GM23338 (cell line): ENCODE results near the gene SLC29A1. TPM values are rescaled to one million over a fixed set of nuclear protein-coding genes. Genes with fewer than 3 reads are reported as not detected.

Source experiments
- ATAC-seq: fragments of 200-7000 bp; cut with Tn5 transposase; 3 replicates; pipeline ENCODE4 v1.9.1; 2020
- DNase-seq: peaks from one replicate; pipeline ENCODE4 v3.0.0-alpha.2; 2015; ENCODE audit warnings: low spot score
- H2AFZ ChIP-seq: fragments of 200-600 bp; sonication (generic); 2 replicates; pipeline ENCODE4 v1.8.0; 2016; ENCODE audit warnings: antibody characterized with exemption, mild to moderate bottlenecking, moderate library complexity
- H3F3A ChIP-seq: fragments of 200-600 bp; sonication (generic); replicated peaks from 2 replicates; pipeline ENCODE4 v1.8.0; 2017; ENCODE audit warnings: antibody characterized with exemption, mixed run types, low read depth
- H3K27ac ChIP-seq: fragments of 200-600 bp; sonication (generic); 2 replicates; pipeline ENCODE4 v1.6.1; 2016; ENCODE audit warnings: low read depth
- H3K27me3 ChIP-seq: fragments of 200-600 bp; sonication (generic); 2 replicates; pipeline ENCODE4 v1.8.0; 2016; ENCODE audit warnings: mild to moderate bottlenecking, mixed run types, moderate library complexity; ENCODE audit not compliant: insufficient read depth
- H3K36me3 ChIP-seq: fragments of 200-600 bp; sonication (generic); 2 replicates; pipeline ENCODE4 v1.8.0; 2016; ENCODE audit warnings: mild to moderate bottlenecking; ENCODE audit not compliant: insufficient read depth
- H3K4me1 ChIP-seq: fragments of 200-600 bp; sonication (generic); 2 replicates; pipeline ENCODE4 v1.8.0; 2016; ENCODE audit warnings: mild to moderate bottlenecking, moderate library complexity; ENCODE audit not compliant: insufficient read depth
- H3K4me2 ChIP-seq: fragments of 200-600 bp; sonication (generic); 2 replicates; pipeline ENCODE4 v1.7.1; 2017; ENCODE audit warnings: mixed run types
- H3K4me3 ChIP-seq: fragments of 200-600 bp; sonication (generic); 2 replicates; pipeline ENCODE4 v1.6.1; 2016; ENCODE audit warnings: mixed run types
- H3K79me2 ChIP-seq: fragments of 200-600 bp; sonication (generic); replicated peaks from 2 replicates; pipeline ENCODE4 v1.8.0; 2017; ENCODE audit warnings: mild to moderate bottlenecking; ENCODE audit not compliant: insufficient read depth
- H3K9me2 ChIP-seq: fragments of 200-600 bp; sonication (generic); 2 replicates; pipeline ENCODE4 v1.8.0; 2017; ENCODE audit not compliant: insufficient read depth
- H4K20me1 ChIP-seq: fragments of 200-600 bp; sonication (generic); replicated peaks from 2 replicates; pipeline ENCODE4 v1.8.0; 2017; ENCODE audit warnings: mild to moderate bottlenecking; ENCODE audit not compliant: insufficient read depth
- H3K27ac Mint-ChIP-seq: 2 replicates; pipeline ENCODE4 v1.8.0; 2020; ENCODE audit warnings: inconsistent platforms, mild to moderate bottlenecking, moderate library complexity, mixed read lengths
- H3K27me3 Mint-ChIP-seq: 3 replicates; pipeline ENCODE4 v1.8.0; 2022; ENCODE audit warnings: low read depth, mild to moderate bottlenecking, moderate library complexity, mixed read lengths, inconsistent platforms; ENCODE audit not compliant: insufficient read depth, poor library complexity
- H3K36me3 Mint-ChIP-seq: 3 replicates; pipeline ENCODE4 v1.8.0; 2021; ENCODE audit warnings: low read depth, mild to moderate bottlenecking, inconsistent platforms, moderate library complexity, mixed read lengths
- H3K4me1 Mint-ChIP-seq: 3 replicates; pipeline ENCODE4 v1.8.0; 2020; ENCODE audit warnings: mild to moderate bottlenecking, inconsistent platforms, mixed read lengths
- H3K4me3 Mint-ChIP-seq: 3 replicates; pipeline ENCODE4 v1.8.0; 2021; ENCODE audit warnings: moderate library complexity, mild to moderate bottlenecking, inconsistent platforms, mixed read lengths
- H3K9me3 Mint-ChIP-seq: 3 replicates; pipeline ENCODE4 v1.8.0; 2020; ENCODE audit warnings: moderate library complexity, mild to moderate bottlenecking, inconsistent platforms, mixed read lengths
- CREB1 ChIP-seq: fragments of 250-450 bp; sonication (Bioruptor Pico); IDR thresholded peaks from 2 replicates; pipeline ENCODE4 v1.5.0; 2020; ENCODE audit warnings: low read depth, mild to moderate bottlenecking, moderate library complexity
- EZH2 ChIP-seq: fragments of 200-600 bp; sonication (generic); IDR thresholded peaks from one replicate; pipeline ENCODE4 v1.8.0; 2017; ENCODE audit warnings: antibody characterized with exemption, mild to moderate bottlenecking, low read depth; ENCODE audit not compliant: unreplicated experiment
- JUNB ChIP-seq: IDR thresholded peaks from one replicate; pipeline ENCODE4 v1.6.1; 2016; ENCODE audit warnings: antibody characterized with exemption; ENCODE audit not compliant: unreplicated experiment
- NANOG ChIP-seq: IDR thresholded peaks from 2 replicates; pipeline ENCODE4 v1.6.1; 2016; ENCODE audit warnings: antibody characterized with exemption, borderline replicate concordance
- POLR2AphosphoS5 ChIP-seq: IDR thresholded peaks from 2 replicates; pipeline ENCODE4 v1.6.1; 2016; ENCODE audit warnings: antibody characterized with exemption, low read depth
- ZNF114 ChIP-seq: fragments of 250-450 bp; sonication (Bioruptor Pico); IDR thresholded peaks from 2 replicates; pipeline ENCODE4 v1.5.0; 2020; ENCODE audit warnings: mild to moderate bottlenecking, moderate library complexity
- polyA plus RNA-seq: library from polyadenylated mRNA; unstranded; fragments of >200 nt; fragmentation: Nextera tagmentation; extraction: Ambion mirVana; gene quantifications from 2 replicates; pipeline ENCODE4 v1.2.1, GENCODE V29; 2016
- total RNA-seq: library from RNA; depleted of rRNA; stranded (reverse); fragments of >200 nt; shearing (Covaris generic); gene quantifications from 2 replicates; pipeline ENCODE4 v1.2.3, GENCODE V29; 2014
- TF ChIP-seq, protein P1 (sequence below): IDR thresholded peaks from one replicate; pipeline ENCODE4 v1.6.1; 2018; ENCODE audit warnings: antibody characterized with exemption; ENCODE audit not compliant: unreplicated experiment
- TF ChIP-seq, protein P2 (sequence below): fragments of 250-450 bp; sonication (Bioruptor Pico); IDR thresholded peaks from 2 replicates; pipeline ENCODE4 v1.5.0; 2020; ENCODE audit warnings: mild to moderate bottlenecking, moderate library complexity
- TF ChIP-seq, protein P3 (sequence below), 2 experiments: fragments of 200-600 bp in 1 of 2; sonication (generic) in 1 of 2; conservative IDR thresholded peaks; 2 replicates each; pipeline versions ENCODE4 v1.5.1 to v1.6.1; 2016 to 2017; ENCODE audit warnings: antibody characterized with exemption in 2 of 2, low read depth in 2 of 2, mild to moderate bottlenecking in 2 of 2, moderate library complexity in 1 of 2

Gene SLC29A1
- total and polyA plus RNA-seq, 2 experiments from 2014 or later: 73.1 to 169 TPM

DNA sequence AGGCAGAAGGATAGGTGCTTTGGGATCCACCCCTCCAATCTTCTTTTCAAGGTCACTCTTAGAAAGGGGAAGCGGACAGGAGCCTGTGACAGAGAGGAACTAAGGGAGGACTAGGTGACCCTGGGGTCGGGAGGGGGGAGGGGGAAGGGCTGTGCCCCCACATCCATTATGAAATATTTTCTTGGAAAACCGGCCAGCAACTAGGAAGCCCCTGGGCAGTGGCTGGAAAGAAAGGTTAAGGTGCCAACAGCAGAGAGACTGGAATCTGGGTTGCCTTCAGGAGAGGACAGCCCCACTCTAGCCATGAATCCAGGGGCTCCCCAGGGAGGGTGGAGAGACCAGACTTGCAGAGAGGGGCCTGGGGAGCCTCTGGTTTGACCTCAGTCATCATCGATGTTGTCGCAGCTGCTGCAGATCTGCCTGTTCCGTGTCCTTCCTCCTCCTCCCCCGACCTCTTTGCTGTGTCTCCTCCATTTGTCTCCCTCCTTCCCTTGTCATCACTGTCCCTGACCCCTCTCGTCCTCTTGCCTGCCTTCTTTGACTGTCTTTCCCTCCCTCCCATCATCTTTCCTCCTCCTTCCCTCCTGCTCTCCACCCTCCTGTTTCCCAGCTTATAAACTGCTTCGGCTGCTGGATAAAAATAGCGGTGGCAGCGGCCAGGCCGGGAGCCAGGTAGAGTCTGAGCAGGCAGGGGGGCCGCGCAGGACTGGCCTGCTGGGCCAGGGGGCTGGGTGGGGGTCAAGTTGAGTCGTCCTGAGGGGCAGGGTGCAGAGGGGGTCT lies 3.2 kb downstream of the SLC29A1 start (continued):
- TF ChIP-seq, protein P1, sequence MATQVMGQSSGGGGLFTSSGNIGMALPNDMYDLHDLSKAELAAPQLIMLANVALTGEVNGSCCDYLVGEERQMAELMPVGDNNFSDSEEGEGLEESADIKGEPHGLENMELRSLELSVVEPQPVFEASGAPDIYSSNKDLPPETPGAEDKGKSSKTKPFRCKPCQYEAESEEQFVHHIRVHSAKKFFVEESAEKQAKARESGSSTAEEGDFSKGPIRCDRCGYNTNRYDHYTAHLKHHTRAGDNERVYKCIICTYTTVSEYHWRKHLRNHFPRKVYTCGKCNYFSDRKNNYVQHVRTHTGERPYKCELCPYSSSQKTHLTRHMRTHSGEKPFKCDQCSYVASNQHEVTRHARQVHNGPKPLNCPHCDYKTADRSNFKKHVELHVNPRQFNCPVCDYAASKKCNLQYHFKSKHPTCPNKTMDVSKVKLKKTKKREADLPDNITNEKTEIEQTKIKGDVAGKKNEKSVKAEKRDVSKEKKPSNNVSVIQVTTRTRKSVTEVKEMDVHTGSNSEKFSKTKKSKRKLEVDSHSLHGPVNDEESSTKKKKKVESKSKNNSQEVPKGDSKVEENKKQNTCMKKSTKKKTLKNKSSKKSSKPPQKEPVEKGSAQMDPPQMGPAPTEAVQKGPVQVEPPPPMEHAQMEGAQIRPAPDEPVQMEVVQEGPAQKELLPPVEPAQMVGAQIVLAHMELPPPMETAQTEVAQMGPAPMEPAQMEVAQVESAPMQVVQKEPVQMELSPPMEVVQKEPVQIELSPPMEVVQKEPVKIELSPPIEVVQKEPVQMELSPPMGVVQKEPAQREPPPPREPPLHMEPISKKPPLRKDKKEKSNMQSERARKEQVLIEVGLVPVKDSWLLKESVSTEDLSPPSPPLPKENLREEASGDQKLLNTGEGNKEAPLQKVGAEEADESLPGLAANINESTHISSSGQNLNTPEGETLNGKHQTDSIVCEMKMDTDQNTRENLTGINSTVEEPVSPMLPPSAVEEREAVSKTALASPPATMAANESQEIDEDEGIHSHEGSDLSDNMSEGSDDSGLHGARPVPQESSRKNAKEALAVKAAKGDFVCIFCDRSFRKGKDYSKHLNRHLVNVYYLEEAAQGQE: no peak

DNA sequence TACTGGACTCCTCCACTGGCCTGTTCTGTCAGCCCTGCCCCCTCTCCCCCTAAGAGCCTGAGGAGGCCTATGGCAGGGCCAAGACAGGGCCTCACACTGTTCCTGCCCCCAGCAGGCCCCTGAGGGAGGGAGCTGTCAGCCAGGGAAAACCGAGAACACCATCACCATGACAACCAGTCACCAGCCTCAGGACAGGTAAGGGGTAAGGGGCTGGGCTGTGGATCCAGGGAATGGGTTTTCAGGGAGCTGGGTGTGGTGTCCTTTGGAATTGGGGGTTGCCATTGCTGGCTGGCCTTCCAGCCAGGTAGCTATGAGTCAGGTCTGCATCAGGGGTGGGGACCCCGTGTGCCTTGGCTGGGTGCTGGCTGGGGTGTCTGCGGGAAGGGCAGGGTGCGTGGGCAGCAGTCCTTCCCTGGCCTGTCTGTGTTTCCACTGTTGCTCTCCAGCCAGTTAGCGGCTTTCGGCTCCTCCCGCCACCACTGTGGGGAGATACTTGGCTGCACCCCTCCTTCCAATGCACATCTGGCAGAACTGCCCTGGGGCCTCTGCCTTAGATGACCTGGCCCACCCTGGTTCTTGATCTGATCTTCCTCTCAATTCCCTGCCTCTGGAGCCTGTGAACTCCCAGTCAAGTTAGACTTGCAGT lies 3.9 kb downstream of the SLC29A1 start:
- Histone ChIP-seq H3K27ac (0 out of 2 replicates have a peak overlapping the region, but pooled peaks have one; percentile 55), H4K20me1 (peaks cover 38% of the 10 kb centered on the region), H3K9me2 (no peaks in the 10 kb centered on the region), H3K4me2 (no peak overlapping the region), H3K27me3 (no peaks in the 10 kb centered on the region), H3K36me3 (peaks cover under 1% of the 10 kb centered on the region; the same call in 1 of the 2 replicates), H3F3A (peaks cover 19% of the 10 kb centered on the region), H3K4me1 (peaks cover 36% of the 10 kb centered on the region), H3K4me3 (no peak overlapping the region), H3K79me2 (peaks cover 42% of the 10 kb centered on the region), H2AFZ (no peak overlapping the region)
- Mint-ChIP-seq H3K36me3 (peaks cover 57% of the 10 kb centered on the region), H3K9me3 (no peaks in the 10 kb centered on the region; the same call in 2 of the 3 replicates), H3K4me1 (peaks cover 54% of the 10 kb centered on the region), H3K27me3 (peaks cover 35% of the 10 kb centered on the region), H3K4me3 (peak overlapping the region; percentile 21; the same call in 1 of the 3 replicates), H3K27ac (no peak overlapping the region)
- ATAC-seq (peak; percentile 8), DNase-seq (peak; percentile 58)
- TF ChIP-seq POLR2AphosphoS5: no peak
- TF ChIP-seq EZH2: no peak
- no peak for TF ChIP-seq ZNF114 (CRISPR knock-in tag)
- TF ChIP-seq CREB1: no peak
- TF ChIP-seq, protein P2, sequence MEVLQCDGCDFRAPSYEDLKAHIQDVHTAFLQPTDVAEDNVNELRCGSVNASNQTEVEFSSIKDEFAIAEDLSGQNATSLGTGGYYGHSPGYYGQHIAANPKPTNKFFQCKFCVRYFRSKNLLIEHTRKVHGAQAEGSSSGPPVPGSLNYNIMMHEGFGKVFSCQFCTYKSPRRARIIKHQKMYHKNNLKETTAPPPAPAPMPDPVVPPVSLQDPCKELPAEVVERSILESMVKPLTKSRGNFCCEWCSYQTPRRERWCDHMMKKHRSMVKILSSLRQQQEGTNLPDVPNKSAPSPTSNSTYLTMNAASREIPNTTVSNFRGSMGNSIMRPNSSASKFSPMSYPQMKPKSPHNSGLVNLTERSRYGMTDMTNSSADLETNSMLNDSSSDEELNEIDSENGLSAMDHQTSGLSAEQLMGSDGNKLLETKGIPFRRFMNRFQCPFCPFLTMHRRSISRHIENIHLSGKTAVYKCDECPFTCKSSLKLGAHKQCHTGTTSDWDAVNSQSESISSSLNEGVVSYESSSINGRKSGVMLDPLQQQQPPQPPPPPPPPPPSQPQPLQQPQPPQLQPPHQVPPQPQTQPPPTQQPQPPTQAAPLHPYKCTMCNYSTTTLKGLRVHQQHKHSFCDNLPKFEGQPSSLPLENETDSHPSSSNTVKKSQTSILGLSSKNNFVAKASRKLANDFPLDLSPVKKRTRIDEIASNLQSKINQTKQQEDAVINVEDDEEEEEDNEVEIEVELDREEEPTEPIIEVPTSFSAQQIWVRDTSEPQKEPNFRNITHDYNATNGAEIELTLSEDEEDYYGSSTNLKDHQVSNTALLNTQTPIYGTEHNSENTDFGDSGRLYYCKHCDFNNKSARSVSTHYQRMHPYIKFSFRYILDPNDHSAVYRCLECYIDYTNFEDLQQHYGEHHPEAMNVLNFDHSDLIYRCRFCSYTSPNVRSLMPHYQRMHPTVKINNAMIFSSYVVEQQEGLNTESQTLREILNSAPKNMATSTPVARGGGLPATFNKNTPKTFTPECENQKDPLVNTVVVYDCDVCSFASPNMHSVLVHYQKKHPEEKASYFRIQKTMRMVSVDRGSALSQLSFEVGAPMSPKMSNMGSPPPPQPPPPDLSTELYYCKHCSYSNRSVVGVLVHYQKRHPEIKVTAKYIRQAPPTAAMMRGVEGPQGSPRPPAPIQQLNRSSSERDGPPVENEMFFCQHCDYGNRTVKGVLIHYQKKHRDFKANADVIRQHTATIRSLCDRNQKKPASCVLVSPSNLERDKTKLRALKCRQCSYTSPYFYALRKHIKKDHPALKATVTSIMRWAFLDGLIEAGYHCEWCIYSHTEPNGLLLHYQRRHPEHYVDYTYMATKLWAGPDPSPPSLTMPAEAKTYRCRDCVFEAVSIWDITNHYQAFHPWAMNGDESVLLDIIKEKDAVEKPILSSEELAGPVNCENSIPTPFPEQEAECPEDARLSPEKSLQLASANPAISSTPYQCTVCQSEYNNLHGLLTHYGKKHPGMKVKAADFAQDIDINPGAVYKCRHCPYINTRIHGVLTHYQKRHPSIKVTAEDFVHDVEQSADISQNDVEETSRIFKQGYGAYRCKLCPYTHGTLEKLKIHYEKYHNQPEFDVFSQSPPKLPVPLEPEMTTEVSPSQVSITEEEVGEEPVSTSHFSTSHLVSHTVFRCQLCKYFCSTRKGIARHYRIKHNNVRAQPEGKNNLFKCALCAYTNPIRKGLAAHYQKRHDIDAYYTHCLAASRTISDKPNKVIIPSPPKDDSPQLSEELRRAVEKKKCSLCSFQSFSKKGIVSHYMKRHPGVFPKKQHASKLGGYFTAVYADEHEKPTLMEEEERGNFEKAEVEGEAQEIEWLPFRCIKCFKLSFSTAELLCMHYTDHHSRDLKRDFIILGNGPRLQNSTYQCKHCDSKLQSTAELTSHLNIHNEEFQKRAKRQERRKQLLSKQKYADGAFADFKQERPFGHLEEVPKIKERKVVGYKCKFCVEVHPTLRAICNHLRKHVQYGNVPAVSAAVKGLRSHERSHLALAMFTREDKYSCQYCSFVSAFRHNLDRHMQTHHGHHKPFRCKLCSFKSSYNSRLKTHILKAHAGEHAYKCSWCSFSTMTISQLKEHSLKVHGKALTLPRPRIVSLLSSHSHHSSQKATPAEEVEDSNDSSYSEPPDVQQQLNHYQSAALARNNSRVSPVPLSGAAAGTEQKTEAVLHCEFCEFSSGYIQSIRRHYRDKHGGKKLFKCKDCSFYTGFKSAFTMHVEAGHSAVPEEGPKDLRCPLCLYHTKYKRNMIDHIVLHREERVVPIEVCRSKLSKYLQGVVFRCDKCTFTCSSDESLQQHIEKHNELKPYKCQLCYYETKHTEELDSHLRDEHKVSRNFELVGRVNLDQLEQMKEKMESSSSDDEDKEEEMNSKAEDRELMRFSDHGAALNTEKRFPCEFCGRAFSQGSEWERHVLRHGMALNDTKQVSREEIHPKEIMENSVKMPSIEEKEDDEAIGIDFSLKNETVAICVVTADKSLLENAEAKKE (CRISPR knock-in tag): no peak
- TF ChIP-seq, protein P3, sequence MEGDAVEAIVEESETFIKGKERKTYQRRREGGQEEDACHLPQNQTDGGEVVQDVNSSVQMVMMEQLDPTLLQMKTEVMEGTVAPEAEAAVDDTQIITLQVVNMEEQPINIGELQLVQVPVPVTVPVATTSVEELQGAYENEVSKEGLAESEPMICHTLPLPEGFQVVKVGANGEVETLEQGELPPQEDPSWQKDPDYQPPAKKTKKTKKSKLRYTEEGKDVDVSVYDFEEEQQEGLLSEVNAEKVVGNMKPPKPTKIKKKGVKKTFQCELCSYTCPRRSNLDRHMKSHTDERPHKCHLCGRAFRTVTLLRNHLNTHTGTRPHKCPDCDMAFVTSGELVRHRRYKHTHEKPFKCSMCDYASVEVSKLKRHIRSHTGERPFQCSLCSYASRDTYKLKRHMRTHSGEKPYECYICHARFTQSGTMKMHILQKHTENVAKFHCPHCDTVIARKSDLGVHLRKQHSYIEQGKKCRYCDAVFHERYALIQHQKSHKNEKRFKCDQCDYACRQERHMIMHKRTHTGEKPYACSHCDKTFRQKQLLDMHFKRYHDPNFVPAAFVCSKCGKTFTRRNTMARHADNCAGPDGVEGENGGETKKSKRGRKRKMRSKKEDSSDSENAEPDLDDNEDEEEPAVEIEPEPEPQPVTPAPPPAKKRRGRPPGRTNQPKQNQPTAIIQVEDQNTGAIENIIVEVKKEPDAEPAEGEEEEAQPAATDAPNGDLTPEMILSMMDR (conservative IDR thresholded peaks at IDR 0.05; ENCODE audit: low read depth in 2 of 2): no peak
- no peak for TF ChIP-seq NANOG
- no peak for TF ChIP-seq JUNB
